Neutrophil (primary cell): ENCODE data around the gene SERPINA3.
"Not testable (repeated sequence)": the region's sequence is repeated elsewhere in the genome, so short reads cannot be mapped to it uniquely, and the experiment has no call there.

ENCODE experiments used
- H3K27ac ChIP-seq: fragments of 200-600 bp; sonication (generic); 2 replicates; pipeline ENCODE4 v1.5.1; 2016; ENCODE audit warnings: mild to moderate bottlenecking, moderate library complexity
- H3K27me3 ChIP-seq: fragments of 200-600 bp; sonication (generic); 2 replicates; pipeline ENCODE4 v1.6.0; 2016; ENCODE audit warnings: mild to moderate bottlenecking
- H3K36me3 ChIP-seq: fragments of 200-600 bp; sonication (generic); 2 replicates; pipeline ENCODE4 v1.5.1; 2017
- H3K4me1 ChIP-seq, 2 experiments: fragments of 200-600 bp in 1 of 2; sonication (generic) in 1 of 2; 1 replicate in 1 of 2; 2 replicates in 1 of 2; pipeline versions ENCODE4 v1.5.1 to v1.6.1; 2013 to 2016; ENCODE audit warnings: low read depth in 1 of 2, low read length in 1 of 2, mild to moderate bottlenecking in 1 of 2, moderate library complexity in 1 of 2; ENCODE audit not compliant: control insufficient read depth in 1 of 2, insufficient read depth in 1 of 2
- H3K4me3 ChIP-seq, 2 experiments: fragments of 200-600 bp in 1 of 2; sonication (generic) in 1 of 2; 1 replicate in 1 of 2; 2 replicates in 1 of 2; pipeline ENCODE4 v1.5.1; 2013 to 2016; ENCODE audit warnings: low read depth in 1 of 2, low read length in 1 of 2, mild to moderate bottlenecking in 1 of 2, moderate library complexity in 1 of 2
- H3K9me3 ChIP-seq: fragments of 200-600 bp; sonication (generic); 2 replicates; pipeline ENCODE4 v1.5.1; 2016
- TF ChIP-seq, protein P1 (sequence below): fragments of 200-600 bp; sonication (generic); IDR thresholded peaks from 2 replicates; pipeline ENCODE4 v1.5.1; 2016; ENCODE audit warnings: antibody characterized with exemption

The SERPINA3 gene

DNA sequence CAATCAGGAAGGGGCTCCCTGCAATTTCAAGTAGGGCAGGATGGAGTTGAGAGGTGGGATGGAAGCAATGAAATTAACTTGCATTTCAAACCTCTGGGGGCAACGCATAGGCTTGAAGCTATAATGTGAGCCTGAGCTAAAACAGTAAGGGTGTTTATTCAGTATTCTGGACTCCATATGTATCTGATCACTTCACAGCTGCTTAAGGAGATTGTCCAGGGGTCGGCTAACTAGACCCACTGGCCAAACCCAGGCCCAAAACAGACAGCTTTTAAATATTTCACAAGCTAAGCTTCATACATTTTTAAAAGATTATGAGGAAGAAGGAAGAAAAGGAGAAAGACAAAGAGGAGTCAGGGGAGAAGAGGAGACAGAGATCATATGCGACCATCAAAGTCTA lies 6.8 kb upstream of the SERPINA3 start:
- no peak overlapping the region for H3K4me3 ChIP-seq
- H3K27ac ChIP-seq, result no peak overlapping the region
- no peaks in the 10 kb centered on the region for H3K4me1 ChIP-seq
- H3K36me3 ChIP-seq, result no peaks in the 10 kb centered on the region
- no peaks in the 10 kb centered on the region for H3K27me3 ChIP-seq
- H3K9me3 ChIP-seq, result no peaks in the 10 kb centered on the region
- TF ChIP-seq, protein P1, sequence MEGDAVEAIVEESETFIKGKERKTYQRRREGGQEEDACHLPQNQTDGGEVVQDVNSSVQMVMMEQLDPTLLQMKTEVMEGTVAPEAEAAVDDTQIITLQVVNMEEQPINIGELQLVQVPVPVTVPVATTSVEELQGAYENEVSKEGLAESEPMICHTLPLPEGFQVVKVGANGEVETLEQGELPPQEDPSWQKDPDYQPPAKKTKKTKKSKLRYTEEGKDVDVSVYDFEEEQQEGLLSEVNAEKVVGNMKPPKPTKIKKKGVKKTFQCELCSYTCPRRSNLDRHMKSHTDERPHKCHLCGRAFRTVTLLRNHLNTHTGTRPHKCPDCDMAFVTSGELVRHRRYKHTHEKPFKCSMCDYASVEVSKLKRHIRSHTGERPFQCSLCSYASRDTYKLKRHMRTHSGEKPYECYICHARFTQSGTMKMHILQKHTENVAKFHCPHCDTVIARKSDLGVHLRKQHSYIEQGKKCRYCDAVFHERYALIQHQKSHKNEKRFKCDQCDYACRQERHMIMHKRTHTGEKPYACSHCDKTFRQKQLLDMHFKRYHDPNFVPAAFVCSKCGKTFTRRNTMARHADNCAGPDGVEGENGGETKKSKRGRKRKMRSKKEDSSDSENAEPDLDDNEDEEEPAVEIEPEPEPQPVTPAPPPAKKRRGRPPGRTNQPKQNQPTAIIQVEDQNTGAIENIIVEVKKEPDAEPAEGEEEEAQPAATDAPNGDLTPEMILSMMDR, result no peak

DNA sequence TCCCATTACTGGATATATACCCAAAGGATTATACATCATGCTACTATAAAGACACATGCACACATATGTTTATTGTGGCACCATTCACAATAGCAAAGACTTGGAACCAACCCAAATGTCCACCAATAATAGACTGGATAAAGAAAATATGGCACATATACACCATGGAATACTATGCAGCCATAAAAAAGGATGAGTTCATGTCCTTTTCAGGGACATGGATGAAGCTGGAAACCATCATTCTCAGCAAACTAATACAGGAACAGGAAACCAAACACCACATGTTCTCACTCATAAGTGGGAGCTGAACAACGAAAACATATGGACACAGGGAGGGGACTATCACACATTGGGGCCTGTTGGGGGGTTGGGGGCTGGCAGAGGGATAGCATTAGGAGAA lies 3.2 kb upstream of the SERPINA3 start:
- H3K36me3 ChIP-seq, H3K27ac ChIP-seq, H3K27me3 ChIP-seq, H3K9me3 ChIP-seq, H3K4me1 ChIP-seq, H3K4me3 ChIP-seq: not testable (repeated sequence)

DNA sequence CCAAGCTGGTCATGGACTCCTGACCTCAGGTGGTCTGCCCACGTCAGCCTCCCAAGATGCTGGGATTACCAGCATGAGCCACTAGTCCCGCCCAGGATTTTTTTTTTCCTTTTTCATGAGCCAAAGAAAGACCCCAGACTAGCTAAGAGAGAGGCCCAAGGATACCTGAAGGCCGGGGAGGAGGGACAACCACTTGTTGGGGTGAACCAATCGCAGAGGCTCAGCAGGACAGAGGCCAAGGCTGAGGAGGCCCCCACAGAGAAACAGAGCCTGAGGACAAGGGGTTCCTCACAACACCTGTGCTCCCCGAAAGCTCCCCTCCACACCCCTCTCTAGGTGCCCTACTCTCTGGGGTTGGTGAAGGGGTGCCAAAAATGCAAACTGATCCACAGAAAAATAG lies 1.0 kb upstream of the SERPINA3 start:
- no peak overlapping the region for H3K4me3 ChIP-seq
- no peaks in the 10 kb centered on the region for H3K36me3 ChIP-seq
- no peak overlapping the region for H3K27ac ChIP-seq
- no peaks in the 10 kb centered on the region for H3K4me1 ChIP-seq
- no peaks in the 10 kb centered on the region for H3K27me3 ChIP-seq
- H3K9me3 ChIP-seq, result no peaks in the 10 kb centered on the region
- TF ChIP-seq, protein P1, result no peak

DNA sequence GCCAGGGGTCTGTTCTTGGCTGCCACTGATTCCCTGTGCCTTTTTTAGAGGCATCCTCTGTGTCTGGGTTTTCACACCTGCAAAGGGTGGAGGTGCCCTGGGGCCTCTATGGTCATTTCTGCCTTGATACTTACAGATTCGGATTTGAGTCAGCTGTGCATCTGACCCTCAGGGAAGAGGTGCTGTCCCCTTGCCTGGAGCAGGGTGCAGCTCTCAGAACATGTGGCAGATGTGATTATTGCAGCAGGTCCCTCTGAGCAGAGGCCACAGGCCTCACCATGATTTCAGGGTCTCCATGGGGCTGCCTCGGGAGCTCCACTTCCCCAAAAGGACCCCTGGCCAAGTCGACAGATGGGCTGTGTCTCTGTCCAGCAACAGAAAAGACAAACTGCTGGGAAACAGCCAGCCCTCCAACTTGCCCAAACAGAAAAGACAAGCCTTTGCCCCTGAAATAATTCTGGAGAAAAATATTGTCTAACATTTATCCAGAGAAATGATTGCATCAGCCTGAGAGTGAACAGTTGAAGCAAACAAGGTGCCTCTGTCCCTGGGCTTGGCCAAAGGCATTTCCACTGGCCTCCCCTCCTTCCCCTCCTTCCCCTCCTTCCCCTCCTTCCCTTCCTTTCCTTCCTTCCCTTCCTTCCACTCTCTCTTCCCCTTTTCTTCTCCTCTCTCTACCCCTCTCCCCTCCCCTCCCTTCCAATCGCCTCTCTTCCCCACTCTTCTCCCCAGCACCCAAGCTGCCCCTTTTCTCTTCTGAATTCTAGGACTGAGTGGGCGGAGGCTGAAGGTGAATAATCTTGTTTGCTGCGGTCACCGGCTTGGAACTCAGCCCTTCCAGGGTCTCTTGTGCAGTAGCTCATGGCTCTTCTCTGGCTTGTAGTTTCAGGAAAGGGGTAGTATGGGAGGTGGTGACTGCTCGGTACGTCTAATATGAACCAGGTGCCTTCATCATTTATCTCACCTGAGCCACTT lies 676 bp downstream of the SERPINA3 start:
- H3K36me3 ChIP-seq, result no peaks in the 10 kb centered on the region
- no peaks in the 10 kb centered on the region for H3K27me3 ChIP-seq
- H3K4me3 ChIP-seq, result no peak overlapping the region
- no peaks in the 10 kb centered on the region for H3K9me3 ChIP-seq
- H3K4me1 ChIP-seq, result no peaks in the 10 kb centered on the region
- TF ChIP-seq, protein P1, result no peak
- H3K27ac ChIP-seq, result no peak overlapping the region

DNA sequence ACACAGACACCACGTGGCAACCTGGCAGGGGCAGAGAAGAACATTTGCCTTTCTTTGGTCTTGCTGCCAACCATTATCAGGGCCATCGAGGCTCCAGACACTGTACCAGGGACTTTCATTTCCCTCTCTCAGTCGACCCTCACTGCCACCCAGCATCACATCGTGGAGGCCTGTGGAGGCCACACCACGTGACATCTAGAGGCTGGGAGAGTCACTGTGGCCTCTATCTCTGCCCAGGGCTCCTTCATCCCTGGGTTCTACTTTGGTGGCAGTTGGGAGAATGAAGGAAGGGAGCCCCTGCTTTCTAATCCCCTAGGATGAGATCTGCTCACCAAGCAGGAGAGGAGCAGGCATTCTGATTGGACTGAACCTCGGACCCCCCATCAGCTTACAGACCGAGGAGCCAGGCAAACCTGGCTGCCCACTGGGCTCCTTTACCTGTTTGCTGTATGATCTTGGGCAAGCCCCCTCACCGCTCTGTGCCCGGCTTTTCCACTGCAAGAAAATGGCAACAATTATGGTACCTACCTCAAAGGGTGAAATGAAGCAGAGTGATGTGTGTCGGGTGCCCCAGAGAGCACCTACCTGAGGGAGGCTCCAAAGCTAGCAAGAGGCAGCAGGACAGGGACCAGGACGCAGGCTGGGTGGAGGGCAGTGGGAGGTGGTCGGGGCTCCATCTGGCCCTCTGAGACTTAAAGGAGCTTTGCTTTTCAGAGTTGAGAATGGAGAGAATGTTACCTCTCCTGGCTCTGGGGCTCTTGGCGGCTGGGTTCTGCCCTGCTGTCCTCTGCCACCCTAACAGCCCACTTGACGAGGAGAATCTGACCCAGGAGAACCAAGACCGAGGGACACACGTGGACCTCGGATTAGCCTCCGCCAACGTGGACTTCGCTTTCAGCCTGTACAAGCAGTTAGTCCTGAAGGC lies 1.8 kb downstream of the SERPINA3 start:
- Histone ChIP-seq H3K36me3 (no peaks in the 10 kb centered on the region), H3K9me3 (no peaks in the 10 kb centered on the region), H3K4me3 (no peak overlapping the region)

More for the DNA sequence above, 1.8 kb downstream of the SERPINA3 start:
- TF ChIP-seq, protein P1, result no peak
- Histone ChIP-seq H3K27me3 (no peaks in the 10 kb centered on the region), H3K4me1 (no peaks in the 10 kb centered on the region), H3K27ac (no peak overlapping the region)
